IPS DF 6.9 (cell line): ENCODE data around the gene MRPL42.
"Not testable (repeated sequence)": the region's sequence is repeated elsewhere in the genome, so short reads cannot be mapped to it uniquely, and the experiment has no call there.

Experiments
- DNase-seq: peaks from one replicate; pipeline ENCODE4 v3.0.0-alpha.2; 2013; ENCODE audit warnings: low read depth, low spot score
- H3K27ac ChIP-seq: one replicate; pipeline ENCODE4 v1.5.1; 2013; ENCODE audit warnings: low read length, control low read depth
- H3K27me3 ChIP-seq: 2 replicates; pipeline ENCODE4 v1.6.1; 2013; ENCODE audit warnings: mild to moderate bottlenecking, low read length; ENCODE audit not compliant: control insufficient read depth, insufficient read depth
- H3K36me3 ChIP-seq: 2 replicates; pipeline ENCODE4 v1.6.1; 2013; ENCODE audit warnings: low read length; ENCODE audit not compliant: control insufficient read depth, insufficient read depth
- H3K4me1 ChIP-seq: 2 replicates; pipeline ENCODE4 v1.6.1; 2013; ENCODE audit warnings: low read length; ENCODE audit not compliant: control insufficient read depth, insufficient read depth
- H3K4me3 ChIP-seq: 2 replicates; pipeline ENCODE4 v1.5.1; 2013; ENCODE audit warnings: mild to moderate bottlenecking, low read length
- H3K9me3 ChIP-seq: 2 replicates; pipeline ENCODE4 v1.6.1; 2013; ENCODE audit warnings: low read length, inconsistent platforms; ENCODE audit not compliant: control insufficient read depth, insufficient read depth
- WGBS: extraction: QIAGEN DNeasy Blood & Tissue Kit; methylation state at CpG from one replicate; pipeline ENCODE4 v1.1.7; 2013; ENCODE audit warnings: mixed read lengths, missing lambda C conversion rate; ENCODE audit not compliant: insufficient read length, insufficient coverage; 5-methylcytosine and 5-hydroxymethylcytosine counted together

The MRPL42 gene

GRCh38 chr12:93432031-93432430 is 35.3 kb upstream of the MRPL42 start:
- not testable (repeated sequence) for H3K27me3 ChIP-seq, H3K9me3 ChIP-seq, H3K27ac ChIP-seq, H3K36me3 ChIP-seq, DNase-seq, H3K4me1 ChIP-seq, H3K4me3 ChIP-seq
- no CpG with 5 or more reads among the region's 6 CpGs for WGBS

- no CpG with 5 or more reads among the region's 5 CpGs for WGBS
- Histone ChIP-seq H3K4me3 (no peak overlapping the region), H3K9me3 (no peaks in the 10 kb centered on the region), H3K27ac (no peak overlapping the region), H3K4me1 (peaks cover 2% of the 10 kb centered on the region), H3K27me3 (no peaks in the 10 kb centered on the region), H3K36me3 (no peaks in the 10 kb centered on the region)
- no peak for DNase-seq
These were observed 33.0 kb upstream of the MRPL42 start for GRCh38 chr12:93434256-93434865.

DNA sequence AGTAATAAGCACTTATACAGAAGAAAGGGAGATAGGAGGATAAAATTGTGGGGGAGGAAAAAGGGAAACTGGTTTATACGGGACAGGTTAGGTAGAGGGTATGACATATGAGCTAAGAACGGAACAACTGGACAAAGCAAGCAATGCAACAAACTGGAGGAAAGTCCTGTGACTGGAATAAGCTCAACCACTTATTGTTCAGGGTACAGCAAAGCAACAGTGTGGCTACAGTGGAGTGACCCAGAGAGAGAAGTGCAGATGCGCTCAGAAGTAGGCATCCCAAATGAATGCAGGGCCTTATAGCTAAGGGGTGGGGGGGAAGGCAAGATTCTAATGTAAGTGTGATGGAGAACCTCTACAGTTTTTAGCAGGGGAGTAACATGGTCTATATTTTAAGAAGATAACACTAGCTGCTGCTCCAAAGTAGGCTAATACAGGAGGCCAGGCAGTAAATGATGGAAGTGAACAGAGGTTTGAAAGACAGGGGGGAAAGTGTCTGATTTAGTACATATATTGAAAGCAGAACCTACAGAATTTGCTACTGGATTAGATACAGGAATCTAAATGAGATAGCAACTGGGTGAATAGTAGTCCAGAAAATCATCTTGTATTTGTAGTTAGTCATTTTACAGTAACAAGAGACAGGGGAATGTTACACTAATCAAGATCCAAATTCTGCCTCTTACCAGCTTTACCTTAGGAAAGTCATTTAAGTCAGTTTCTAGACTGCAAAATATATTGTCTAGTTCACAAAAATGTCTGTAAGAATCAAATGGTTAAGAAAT is 28.9 kb upstream of the MRPL42 start:
- H3K9me3 ChIP-seq = no peaks in the 10 kb centered on the region
- no peak overlapping the region for H3K27ac ChIP-seq
- no CpG with 5 or more reads among the region's 3 CpGs for WGBS
- no peak for DNase-seq
- H3K4me1 ChIP-seq = peaks cover 2% of the 10 kb centered on the region
- H3K4me3 ChIP-seq = no peak overlapping the region
- H3K36me3 ChIP-seq = no peaks in the 10 kb centered on the region
- H3K27me3 ChIP-seq = no peaks in the 10 kb centered on the region

DNA sequence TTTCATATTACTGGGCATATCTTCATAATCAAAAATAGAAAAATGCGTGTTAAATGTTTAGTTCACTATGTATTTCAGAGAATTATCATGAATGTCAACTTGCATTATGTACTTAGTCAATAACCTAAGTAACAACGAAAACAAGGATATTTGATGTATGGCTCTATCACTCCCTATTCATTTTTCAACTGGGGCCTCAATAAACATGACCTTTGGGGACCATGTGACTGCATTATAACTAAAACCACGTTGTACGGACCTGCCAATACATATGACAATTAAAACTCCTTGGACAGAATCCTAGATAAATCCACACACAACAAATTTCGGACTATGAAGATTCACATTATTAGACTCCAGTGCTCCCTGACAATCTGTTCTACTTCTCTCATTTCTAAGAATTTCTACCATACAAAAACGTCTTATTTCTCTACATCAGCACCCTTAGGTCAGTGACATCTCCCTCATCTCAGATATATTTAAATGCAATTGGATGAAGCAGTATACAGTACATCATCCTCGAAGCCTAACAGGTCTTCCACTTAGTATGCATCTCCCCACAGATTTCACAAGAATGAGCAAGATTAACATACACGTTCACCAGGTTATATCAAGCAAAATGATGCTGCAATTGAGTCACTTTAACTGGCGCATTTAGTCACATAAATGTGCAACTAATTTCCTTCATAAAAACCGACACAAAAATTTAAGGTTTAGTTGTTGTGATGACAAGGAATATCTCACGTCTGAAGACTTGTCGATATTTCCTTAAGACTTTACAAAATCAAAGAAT is 27.1 kb upstream of the MRPL42 start:
- DNase-seq = no peak
- Histone ChIP-seq H3K9me3 (no peaks in the 10 kb centered on the region), H3K27ac (no peak overlapping the region), H3K27me3 (no peaks in the 10 kb centered on the region), H3K4me3 (peak overlapping the region; percentile 94; the same call in 1 of the 2 replicates), H3K4me1 (peaks cover 2% of the 10 kb centered on the region), H3K36me3 (no peaks in the 10 kb centered on the region)
- WGBS = no CpG with 5 or more reads among the region's 12 CpGs

GRCh38 chr12:93441081-93441616 is 26.2 kb upstream of the MRPL42 start:
- H3K27ac ChIP-seq = no peak overlapping the region
- peak overlapping the region; percentile 94 for H3K4me3 ChIP-seq
- whole genome bisulfite sequencing = no CpG with 5 or more reads among the region's 55 CpGs
- H3K27me3 ChIP-seq = no peaks in the 10 kb centered on the region
- H3K36me3 ChIP-seq = no peaks in the 10 kb centered on the region
- peaks cover 2% of the 10 kb centered on the region for H3K4me1 ChIP-seq
- no peak for DNase-seq
- no peaks in the 10 kb centered on the region for H3K9me3 ChIP-seq

DNA sequence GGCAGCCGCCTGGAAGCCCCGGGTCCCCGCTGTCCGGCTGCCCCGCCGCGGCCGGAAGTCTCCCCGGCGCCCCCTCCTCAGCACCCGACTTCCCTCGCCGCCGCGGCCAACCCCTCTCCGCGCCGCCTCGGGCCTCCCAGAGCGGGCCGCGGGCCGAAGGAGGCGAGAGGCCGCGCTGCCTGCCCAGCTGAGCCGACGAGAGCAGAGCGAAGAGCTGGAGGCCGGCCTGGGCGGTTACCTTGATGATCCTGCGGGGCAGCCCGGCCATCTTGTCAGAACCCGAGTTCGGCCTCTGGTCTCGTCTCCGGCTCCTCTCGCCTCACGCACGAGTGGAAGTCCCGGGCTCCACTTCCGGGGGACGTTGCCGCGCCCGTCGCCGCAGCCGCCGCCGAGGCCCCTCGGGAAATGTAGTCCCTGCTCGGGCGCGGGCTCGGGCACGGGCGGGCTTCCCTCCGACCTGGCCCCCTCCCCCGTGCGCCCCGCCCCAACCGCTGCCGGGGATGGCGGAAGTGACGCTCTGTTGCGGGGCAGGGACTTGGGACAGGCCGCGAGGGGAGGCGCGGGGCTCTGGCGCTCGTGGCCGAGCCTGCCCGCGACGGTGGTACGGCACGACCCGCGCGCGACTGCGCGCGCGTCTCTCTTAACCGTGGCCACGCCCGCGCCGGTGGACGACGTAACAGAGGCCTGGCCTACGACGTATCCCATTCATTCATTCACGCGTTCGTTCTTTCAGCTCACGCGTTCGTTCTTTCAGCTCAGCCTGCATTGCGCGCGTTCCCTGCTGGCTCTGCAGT is 25.5 kb upstream of the MRPL42 start, which contains the start of gene UBE2N:
Gene UBE2N, minus strand, starts transcription at position 331 of the 794 bp plus-strand sequence. Its CDS starts 63 bp downstream, at position 268.
- no CpG with 5 or more reads among the region's 105 CpGs for WGBS
- Histone ChIP-seq H3K4me1 (peaks cover 2% of the 10 kb centered on the region), H3K9me3 (no peaks in the 10 kb centered on the region), H3K36me3 (no peaks in the 10 kb centered on the region), H3K4me3 (peak within 1 kb of the TSS; percentile 94), H3K27me3 (no peaks in the 10 kb centered on the region), H3K27ac (no peak within 1 kb of the TSS)
- DNase-seq = peak; percentile 67

- H3K27me3 ChIP-seq = no peaks in the 10 kb centered on the region
- no peak for DNase-seq
- H3K9me3 ChIP-seq = no peaks in the 10 kb centered on the region
- H3K4me3 ChIP-seq = peak overlapping the region; percentile 94
- WGBS = no CpG with 5 or more reads among the region's 19 CpGs
- H3K27ac ChIP-seq = no peak overlapping the region
- H3K36me3 ChIP-seq = no peaks in the 10 kb centered on the region
- H3K4me1 ChIP-seq = peaks cover 2% of the 10 kb centered on the region
These were observed 24.6 kb upstream of the MRPL42 start for GRCh38 chr12:93442411-93443340.

DNA sequence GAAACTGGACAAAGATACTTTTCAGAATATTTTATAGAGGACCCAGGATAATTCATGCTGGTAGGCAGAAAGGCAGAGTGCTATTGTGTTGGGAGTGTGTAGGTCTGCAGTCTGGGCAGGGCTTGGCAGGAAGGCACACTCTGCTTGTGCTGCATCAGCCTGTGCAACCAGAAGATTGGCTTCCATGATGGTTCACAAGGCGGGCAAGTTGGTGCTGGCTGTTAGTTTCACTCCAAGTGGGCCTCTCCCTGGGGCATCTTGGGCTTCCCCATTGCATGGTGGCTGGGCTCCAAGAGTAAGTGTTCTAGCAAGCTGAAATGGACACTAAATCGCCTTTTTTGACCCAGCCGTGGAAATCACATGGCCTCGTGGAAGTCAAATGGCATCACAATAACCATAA is 23.7 kb upstream of the MRPL42 start:
- H3K9me3 ChIP-seq = no peaks in the 10 kb centered on the region
- no peaks in the 10 kb centered on the region for H3K36me3 ChIP-seq
- no CpG with 5 or more reads among the region's 4 CpGs for WGBS
- H3K27me3 ChIP-seq = no peaks in the 10 kb centered on the region
- no peak for DNase-seq
- H3K27ac ChIP-seq = no peak overlapping the region
- H3K4me1 ChIP-seq = no peaks in the 10 kb centered on the region; the same call in none of the 2 replicates
- no peak overlapping the region for H3K4me3 ChIP-seq

DNA sequence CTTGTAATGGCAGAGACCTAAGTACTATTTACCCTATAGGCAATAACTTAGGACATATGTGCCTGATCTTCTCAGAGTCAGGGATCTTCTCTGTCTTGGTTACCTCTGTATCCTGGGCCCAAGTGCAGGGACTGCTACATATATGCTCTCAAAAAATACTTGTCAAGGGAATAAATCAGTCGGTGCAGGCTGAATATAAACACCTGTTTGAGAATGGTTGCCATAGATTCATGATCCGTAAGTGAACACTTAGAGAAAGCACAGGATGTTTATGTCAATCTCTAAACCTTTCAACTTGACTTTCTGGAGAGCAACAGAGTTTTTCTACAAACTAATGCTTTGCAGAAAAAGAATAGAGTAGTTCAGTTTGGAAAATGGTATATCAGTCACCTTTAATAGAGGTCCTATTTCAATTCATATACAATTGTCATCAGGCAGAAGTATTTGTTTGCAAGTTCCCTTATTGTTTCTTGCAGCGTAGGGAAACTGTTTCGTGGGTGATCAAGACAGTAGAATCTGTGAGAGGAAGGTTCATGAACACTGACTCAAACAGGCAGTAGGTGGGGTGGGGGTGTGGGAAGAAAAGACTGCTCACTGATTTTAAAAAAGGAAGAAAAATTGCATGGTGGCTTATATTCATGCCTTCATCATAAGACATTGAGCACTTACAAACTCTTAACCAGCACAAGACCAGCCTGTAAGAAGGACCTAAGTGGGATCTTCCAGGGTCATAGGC is 19.6 kb upstream of the MRPL42 start:
- Histone ChIP-seq H3K27me3 (no peaks in the 10 kb centered on the region), H3K36me3 (no peaks in the 10 kb centered on the region), H3K4me1 (no peaks in the 10 kb centered on the region; the same call in 1 of the 2 replicates), H3K4me3 (no peak overlapping the region), H3K27ac (no peak overlapping the region), H3K9me3 (no peaks in the 10 kb centered on the region)
- WGBS = no CpG with 5 or more reads among the region's 4 CpGs
- no peak for DNase-seq
